EL (cell line): ENCODE results near the gene SLC16A5.

ENCODE experiments used
- DNase-seq: peaks from one replicate; pipeline ENCODE4 v3.0.0-alpha.2; 2016

Gene SLC16A5

GRCh38 chr17:75088465-75089417 is 987 bp downstream of the SLC16A5 start:
- DNase-seq, result peak; percentile 63

GRCh38 chr17:75090871-75091854 is 3.4 kb downstream of the SLC16A5 start:
- DNase-seq, result no peak

- no peak for DNase-seq
These were observed 4.1 kb downstream of the SLC16A5 start for GRCh38 chr17:75091855-75092327.

GRCh38 chr17:75093548-75094158 is 5.9 kb downstream of the SLC16A5 start:
- no peak for DNase-seq

- no peak for DNase-seq
These were observed 7.2 kb downstream of the SLC16A5 start for GRCh38 chr17:75094871-75095399.

- DNase-seq, result peak; percentile 89
These were observed 8.4 kb downstream of the SLC16A5 start for GRCh38 chr17:75096082-75096625.

- no peak for DNase-seq
These were observed 10.1 kb downstream of the SLC16A5 start for GRCh38 chr17:75097865-75098264.

- no peak for DNase-seq
These were observed 11.1 kb downstream of the SLC16A5 start for GRCh38 chr17:75098861-75099260.

GRCh38 chr17:75099881-75100595 is 12.3 kb downstream of the SLC16A5 start:
- no peak for DNase-seq

- no peak for DNase-seq
These were observed 14.6 kb downstream of the SLC16A5 start for GRCh38 chr17:75102385-75102821.

GRCh38 chr17:75103601-75104554 is 16.1 kb downstream of the SLC16A5 start:
- no peak for DNase-seq

- DNase-seq, result peak; percentile 36
These were observed 17.6 kb downstream of the SLC16A5 start for GRCh38 chr17:75105126-75106080.

GRCh38 chr17:75108193-75108592 is 20.4 kb downstream of the SLC16A5 start:
- no peak for DNase-seq

GRCh38 chr17:75109046-75109406 is 21.3 kb downstream of the SLC16A5 start:
- no peak for DNase-seq

- peak; percentile 85 for DNase-seq
These were observed 21.9 kb downstream of the SLC16A5 start, which contains the start of gene ARMC7 for GRCh38 chr17:75109407-75110233. ARMC7 (plus strand) TSS chr17:75109969; CDS start chr17:75110289, 320 bp downstream.

GRCh38 chr17:75110234-75110937 is 22.6 kb downstream of the SLC16A5 start:
- no peak for DNase-seq

GRCh38 chr17:75111777-75112335 is 24.1 kb downstream of the SLC16A5 start:
- DNase-seq, result no peak
